Transverse colon (tissue), 4 donors: Measurements from ENCODE around the gene KRTAP12-3. TPM values are rescaled to one million over a fixed set of nuclear protein-coding genes. Genes with fewer than 3 reads are reported as not detected.
"Not testable (repeated sequence)": the region's sequence is repeated elsewhere in the genome, so short reads cannot be mapped to it uniquely, and the experiment has no call there.

Source experiments
- DNase-seq: peaks from one replicate; pipeline ENCODE4 v3.0.0-alpha.2; 2019
- H3K27ac ChIP-seq, 4 donors: fragments of 200-600 bp; sonication (generic); 2 replicates each; pipeline ENCODE4 v1.5.1; 2016 to 2018; ENCODE audit warnings: inconsistent platforms in 4 of 4
- H3K27me3 ChIP-seq: fragments of 200-600 bp; sonication (generic); 2 replicates; pipeline ENCODE4 v1.5.1; 2017; ENCODE audit warnings: inconsistent platforms
- H3K36me3 ChIP-seq, 4 donors: fragments of 200-600 bp; sonication (generic); 2 replicates each; pipeline ENCODE4 v1.5.1; 2017 to 2019; ENCODE audit warnings: inconsistent platforms in 4 of 4
- H3K4me1 ChIP-seq, 4 donors: fragments of 200-600 bp; sonication (generic); 2 replicates each; pipeline ENCODE4 v1.5.1; 2017 to 2020; ENCODE audit warnings: inconsistent platforms in 4 of 4
- H3K4me3 ChIP-seq, 4 donors: fragments of 200-600 bp; sonication (generic); 1 replicate in 1 of 4; 2 replicates in 3 of 4; pipeline versions ENCODE4 v1.5.1 to v1.6.1; 2017 to 2019; ENCODE audit warnings: inconsistent platforms in 4 of 4
- H3K9me3 ChIP-seq, 2 donors: fragments of 200-600 bp; sonication (generic); 2 replicates each; pipeline ENCODE4 v1.5.1; 2017 to 2019; ENCODE audit warnings: inconsistent platforms in 2 of 2
- EP300 ChIP-seq: sonication (generic); formaldehyde crosslinking; IDR thresholded peaks from one replicate; pipeline ENCODE4 v1.6.1; 2017; ENCODE audit warnings: antibody characterized with exemption, low read depth
- POLR2A ChIP-seq: fragments of 450-650 bp; IDR thresholded peaks from one replicate; pipeline ENCODE4 v1.6.1; 2016; ENCODE audit warnings: antibody characterized with exemption, mild to moderate bottlenecking, moderate library complexity
- POLR2AphosphoS5 ChIP-seq, 3 donors: sonication (generic); formaldehyde crosslinking; IDR thresholded peaks; one replicate each; pipeline ENCODE4 v1.6.1; 2016; ENCODE audit warnings: antibody characterized with exemption in 3 of 3
- WGBS, 2 donors: methylation state at CpG; one replicate each; pipeline ENCODE4 v1.1.5; 2018; ENCODE audit warnings: low coverage in 1 of 2; 5-methylcytosine and 5-hydroxymethylcytosine counted together
- in situ Hi-C, 4 donors: fragments of 200-750 bp; cut with MboI; loops; one replicate each; pipeline versions ENCODE4 v1.15.0 to v1.15.1; 2017; ENCODE audit warnings: low sequenced_read_pairs in 3 of 4, low pct_ligation_motif_present in 1 of 4, low pct_unique_long_range_greater_than_20kb in 1 of 4
- intact Hi-C: fragments of 100-400 bp; cut with DNase I; formaldehyde crosslinking; loops from one replicate; pipeline ENCODE4 v1.15.1; 2023; ENCODE audit warnings: low total_unique reads
- total RNA-seq, 4 donors: library from RNA; depleted of rRNA; stranded (reverse); fragments of >200 nt; gene quantifications; one replicate each; pipeline ENCODE4 v1.1.0, GENCODE V29; 2016
- TF ChIP-seq, protein P1 (sequence below), 5 experiments: fragments of 200-600 bp in 3 of 5; fragments of 450-650 bp in 2 of 5; sonication (generic) in 3 of 5; IDR thresholded peaks; 1 replicate in 2 of 5; 2 replicates in 3 of 5; pipeline ENCODE4 v1.5.1; 2016 to 2017; ENCODE audit warnings: antibody characterized with exemption in 5 of 5, inconsistent platforms in 3 of 5, mild to moderate bottlenecking in 2 of 5, moderate library complexity in 1 of 5

Gene KRTAP12-3
- total RNA-seq, 4 donors from 2014 or later, result not detected

- WGBS, 2 donors, result 79% methylated on average over 25 of the region's 25 CpGs; no CpG with 5 or more reads in 1 of the 2 donors
- intact Hi-C loops, result no loop called here
- TF ChIP-seq EP300 (no peak), POLR2A (no peak), POLR2AphosphoS5 (IDR thresholded peaks at IDR 0.05) (no peak)
These were observed 29.3 kb downstream of the KRTAP12-3 start for GRCh38 chr21:44686843-44687561.

DNA sequence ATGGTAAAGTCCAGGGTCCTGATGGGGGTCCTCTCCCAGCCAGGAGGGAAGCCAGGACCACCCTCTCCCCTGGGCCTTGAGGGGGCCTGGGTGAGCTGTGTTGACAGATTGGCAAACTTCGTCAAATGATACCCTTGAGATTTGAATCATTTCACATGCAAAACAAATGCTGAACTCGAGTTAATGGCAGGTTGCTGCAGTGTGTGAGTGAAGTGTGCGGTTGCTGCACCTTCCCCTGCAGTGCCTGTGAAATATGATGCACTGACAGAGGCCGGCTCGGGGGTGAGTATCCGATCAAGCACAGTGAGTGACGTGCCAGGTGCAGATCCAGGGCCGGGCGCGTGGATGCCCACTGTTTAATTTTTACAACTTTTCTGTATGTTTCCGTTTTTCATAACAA lies 29.9 kb downstream of the KRTAP12-3 start:
- WGBS, 2 donors, result 55 to 60% methylated on average over 7 to 11 of the region's 11 CpGs
- TF ChIP-seq EP300, result no peak
- no peak for TF ChIP-seq POLR2AphosphoS5 (IDR thresholded peaks at IDR 0.05)
- TF ChIP-seq, protein P1, sequence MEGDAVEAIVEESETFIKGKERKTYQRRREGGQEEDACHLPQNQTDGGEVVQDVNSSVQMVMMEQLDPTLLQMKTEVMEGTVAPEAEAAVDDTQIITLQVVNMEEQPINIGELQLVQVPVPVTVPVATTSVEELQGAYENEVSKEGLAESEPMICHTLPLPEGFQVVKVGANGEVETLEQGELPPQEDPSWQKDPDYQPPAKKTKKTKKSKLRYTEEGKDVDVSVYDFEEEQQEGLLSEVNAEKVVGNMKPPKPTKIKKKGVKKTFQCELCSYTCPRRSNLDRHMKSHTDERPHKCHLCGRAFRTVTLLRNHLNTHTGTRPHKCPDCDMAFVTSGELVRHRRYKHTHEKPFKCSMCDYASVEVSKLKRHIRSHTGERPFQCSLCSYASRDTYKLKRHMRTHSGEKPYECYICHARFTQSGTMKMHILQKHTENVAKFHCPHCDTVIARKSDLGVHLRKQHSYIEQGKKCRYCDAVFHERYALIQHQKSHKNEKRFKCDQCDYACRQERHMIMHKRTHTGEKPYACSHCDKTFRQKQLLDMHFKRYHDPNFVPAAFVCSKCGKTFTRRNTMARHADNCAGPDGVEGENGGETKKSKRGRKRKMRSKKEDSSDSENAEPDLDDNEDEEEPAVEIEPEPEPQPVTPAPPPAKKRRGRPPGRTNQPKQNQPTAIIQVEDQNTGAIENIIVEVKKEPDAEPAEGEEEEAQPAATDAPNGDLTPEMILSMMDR (IDR thresholded peaks at IDR 0.05), result no peak
- TF ChIP-seq POLR2A, result no peak

More at GRCh38 chr21:44686843-44687561, 29.3 kb downstream of the KRTAP12-3 start:
- H3K27me3 ChIP-seq, result peaks cover 31% of the 10 kb centered on the region
- DNase-seq, result no peak
- H3K36me3 ChIP-seq, result no peaks in the 10 kb centered on the region
- in situ Hi-C loops, result loop anchor here in 2 of 4 donors (25.0 kb wide), 1 partner anchor 100 kb away; the partner anchor contains the start of genes KRTAP10-5 (in 2 of the 2) and KRTAP10-6 (in 2 of the 2)
- H3K9me3 ChIP-seq, result no peaks in the 10 kb centered on the region
- no peaks in the 10 kb centered on the region for H3K4me1 ChIP-seq
- no peak overlapping the region for H3K4me3 ChIP-seq
- no peak overlapping the region for H3K27ac ChIP-seq

GRCh38 chr21:44689740-44690139 lies 32.0 kb downstream of the KRTAP12-3 start:
- intact Hi-C loops, H3K4me3 ChIP-seq, DNase-seq, H3K27ac ChIP-seq, H3K4me1 ChIP-seq, H3K36me3 ChIP-seq: not testable (repeated sequence)
- H3K27me3 ChIP-seq, result peaks cover 38% of the 10 kb centered on the region
- in situ Hi-C loops, result loop anchor here in 2 of 4 donors (25.0 kb wide), 1 partner anchor 102 kb away; the partner anchor contains the start of genes KRTAP10-5 (in 2 of the 2) and KRTAP10-6 (in 2 of the 2)
- peaks cover 10% of the 10 kb centered on the region in 2 donors for H3K9me3 ChIP-seq
- WGBS, 2 donors, result 80% methylated on average over 3 of the region's 3 CpGs; no CpG with 5 or more reads in 1 of the 2 donors

More for the DNA sequence above, 29.9 kb downstream of the KRTAP12-3 start:
- no peak for DNase-seq
- Histone ChIP-seq H3K4me3 (no peak overlapping the region), H3K27me3 (peaks cover 36% of the 10 kb centered on the region), H3K9me3 (peaks cover 2 to 3% of the 10 kb centered on the region in 2 donors), H3K27ac (no peak overlapping the region), H3K4me1 (no peaks in the 10 kb centered on the region), H3K36me3 (no peaks in the 10 kb centered on the region)
- in situ Hi-C loops, result loop anchor here in 2 of 4 donors (25.0 kb wide), 1 partner anchor 100 kb away; the partner anchor contains the start of genes KRTAP10-5 (in 2 of the 2) and KRTAP10-6 (in 2 of the 2)
- intact Hi-C loops, result no loop called here

DNA sequence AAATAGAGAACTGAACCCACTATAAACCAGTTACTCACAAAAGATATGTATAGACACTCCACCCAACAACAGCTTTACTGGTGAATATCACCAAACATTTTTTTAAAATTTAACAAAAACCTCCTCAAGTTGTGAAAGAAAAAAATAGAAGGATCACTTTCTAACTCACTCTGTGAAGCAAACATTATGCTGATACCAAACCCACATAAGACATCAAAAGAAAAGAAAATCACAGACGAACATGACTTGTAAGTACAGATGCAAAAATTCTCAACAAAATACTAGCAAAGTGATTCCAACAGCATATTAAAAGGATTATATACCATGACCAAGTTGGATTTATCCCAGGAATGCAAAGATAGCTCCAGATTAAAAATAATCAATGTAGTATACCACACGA lies 34.0 kb downstream of the KRTAP12-3 start:
- H3K36me3 ChIP-seq, result no peaks in the 10 kb centered on the region
- no peak for DNase-seq
- WGBS, 2 donors, result 48 to 50% methylated on average over 2 of the region's 2 CpGs
- in situ Hi-C loops, result loop anchor here in 2 of 4 donors (25.0 kb wide), 1 partner anchor 104 kb away; the partner anchor contains the start of genes KRTAP10-5 (in 2 of the 2) and KRTAP10-6 (in 2 of the 2)
- H3K27ac ChIP-seq, result no peak overlapping the region
- intact Hi-C loops, result no loop called here
- H3K4me1 ChIP-seq, result no peaks in the 10 kb centered on the region
- peaks cover 10% of the 10 kb centered on the region in 2 donors for H3K9me3 ChIP-seq
- TF ChIP-seq POLR2AphosphoS5 (IDR thresholded peaks at IDR 0.05), result no peak
- TF ChIP-seq, protein P1 (IDR thresholded peaks at IDR 0.05), result no peak
- H3K27me3 ChIP-seq, result peaks cover 52% of the 10 kb centered on the region
- no peak overlapping the region for H3K4me3 ChIP-seq

GRCh38 chr21:44692798-44693512 lies 35.2 kb downstream of the KRTAP12-3 start:
- intact Hi-C loops (no loop called here), in situ Hi-C loops (loop anchor here in 2 of 4 donors (25.0 kb wide), 1 partner anchor 106 kb away; the partner anchor contains the start of genes KRTAP10-5 (in 2 of the 2) and KRTAP10-6 (in 2 of the 2))

More at GRCh38 chr21:44692798-44693512, 35.2 kb downstream of the KRTAP12-3 start:
- 50 to 60% methylated on average over 2 of the region's 2 CpGs for WGBS, 2 donors
- DNase-seq, result no peak
- no peaks in the 10 kb centered on the region for H3K36me3 ChIP-seq
- TF ChIP-seq EP300, result no peak
- no peak for TF ChIP-seq POLR2A
- TF ChIP-seq, protein P1 (IDR thresholded peaks at IDR 0.05), result no peak
- TF ChIP-seq POLR2AphosphoS5 (IDR thresholded peaks at IDR 0.05), result no peak
- H3K4me3 ChIP-seq, result no peak overlapping the region
- H3K9me3 ChIP-seq, result peaks cover 10% of the 10 kb centered on the region in 2 donors
- peaks cover 55% of the 10 kb centered on the region for H3K27me3 ChIP-seq
- no peaks in the 10 kb centered on the region for H3K4me1 ChIP-seq
- H3K27ac ChIP-seq, result no peak overlapping the region
